CD14-positive monocyte (primary cell): ENCODE data around the gene CCL20. TPM values are rescaled to one million over a fixed set of nuclear protein-coding genes. Genes with fewer than 3 reads are reported as not detected.

Experiments used
- DNase-seq, 3 donors: peaks; one replicate each; pipeline ENCODE4 v3.0.0-alpha.2; 2011 to 2022
- H2AFZ ChIP-seq: 2 replicates; pipeline ENCODE4 v1.6.0; 2012; ENCODE audit warnings: mild to moderate bottlenecking, low read depth, low read length, inconsistent platforms; ENCODE audit not compliant: insufficient read depth, poor library complexity, severe bottlenecking
- H3K27ac ChIP-seq, 2 donors: 1 replicate in 1 of 2; 2 replicates in 1 of 2; pipeline ENCODE4 v1.5.1; 2012 to 2013; ENCODE audit warnings: low read length in 2 of 2, control low read depth in 1 of 2, inconsistent platforms in 1 of 2, low read depth in 1 of 2, mild to moderate bottlenecking in 1 of 2
- H3K27me3 ChIP-seq, 2 donors: one replicate each; pipeline versions ENCODE4 v1.6.0 to v1.6.1; 2011 to 2013; ENCODE audit warnings: low read length in 2 of 2; ENCODE audit not compliant: control insufficient read depth in 2 of 2, insufficient read depth in 2 of 2
- H3K36me3 ChIP-seq, 2 donors: replicated peaks in 1 of 2; 1 replicate in 1 of 2; 2 replicates in 1 of 2; pipeline versions ENCODE4 v1.5.1 to v1.6.1; 2012 to 2013; ENCODE audit warnings: low read length in 2 of 2, control low read depth in 1 of 2, inconsistent platforms in 1 of 2, mild to moderate bottlenecking in 1 of 2; ENCODE audit not compliant: insufficient read depth in 2 of 2, control insufficient read depth in 1 of 2
- H3K4me1 ChIP-seq, 2 donors: 1 replicate in 1 of 2; 2 replicates in 1 of 2; pipeline versions ENCODE4 v1.5.1 to v1.6.1; 2012 to 2013; ENCODE audit warnings: low read length in 2 of 2, control low read depth in 1 of 2, inconsistent platforms in 1 of 2, mild to moderate bottlenecking in 1 of 2, moderate library complexity in 1 of 2; ENCODE audit not compliant: insufficient read depth in 2 of 2, control insufficient read depth in 1 of 2
- H3K4me2 ChIP-seq: replicated peaks from 2 replicates; pipeline ENCODE3; 2012; ENCODE audit warnings: low read length, moderate library complexity, mild to moderate bottlenecking; ENCODE audit not compliant: poor library complexity, severe bottlenecking; ENCODE audit errors: extremely low read depth
- H3K4me3 ChIP-seq, 3 experiments: fragments of 200-600 bp in 1 of 3; sonication (generic) in 1 of 3; replicated peaks in 1 of 3; 1 replicate in 2 of 3; 2 replicates in 1 of 3; pipeline ENCODE4 v1.5.1; 2011 to 2013; ENCODE audit warnings: low read length in 3 of 3, mild to moderate bottlenecking in 3 of 3, control low read depth in 2 of 3, low read depth in 2 of 3, inconsistent platforms in 1 of 3, moderate library complexity in 1 of 3
- H3K79me2 ChIP-seq: 2 replicates; pipeline ENCODE4 v1.6.0; 2012; ENCODE audit warnings: mild to moderate bottlenecking, control low read depth, inconsistent platforms, low read length, moderate library complexity; ENCODE audit not compliant: insufficient read depth
- H3K9ac ChIP-seq: 2 replicates; pipeline ENCODE4 v1.6.0; 2017; ENCODE audit warnings: low read length, mild to moderate bottlenecking; ENCODE audit not compliant: insufficient read depth, poor library complexity, severe bottlenecking
- H3K9me3 ChIP-seq, 2 donors: replicated peaks in 1 of 2; 1 replicate in 1 of 2; 2 replicates in 1 of 2; pipeline versions ENCODE4 v1.5.1 to v1.6.1; 2012 to 2013; ENCODE audit warnings: low read length in 2 of 2, control low read depth in 1 of 2; ENCODE audit not compliant: control insufficient read depth in 1 of 2, insufficient read depth in 1 of 2
- H4K20me1 ChIP-seq: 2 replicates; pipeline ENCODE4 v1.6.0; 2012; ENCODE audit warnings: mild to moderate bottlenecking, low read length, control low read depth, moderate library complexity; ENCODE audit not compliant: insufficient read depth
- H3K27ac Mint-ChIP-seq, 7 donors: one replicate each; pipeline ENCODE4 v1.8.0; 2020; ENCODE audit warnings: mild to moderate bottlenecking in 7 of 7, mixed read lengths in 7 of 7, moderate library complexity in 6 of 7, inconsistent platforms in 2 of 7
- H3K27me3 Mint-ChIP-seq, 3 donors: one replicate each; pipeline ENCODE4 v1.8.0; 2021 to 2022; ENCODE audit warnings: low read depth in 3 of 3, mild to moderate bottlenecking in 3 of 3, mixed read lengths in 3 of 3, moderate library complexity in 3 of 3, inconsistent platforms in 1 of 3
- H3K36me3 Mint-ChIP-seq, 2 donors: one replicate each; pipeline ENCODE4 v1.8.0; 2020; ENCODE audit warnings: mixed read lengths in 2 of 2, inconsistent platforms in 1 of 2, mild to moderate bottlenecking in 1 of 2
- H3K4me1 Mint-ChIP-seq: one replicate; pipeline ENCODE4 v1.8.0; 2020; ENCODE audit warnings: mild to moderate bottlenecking, mixed read lengths
- H3K4me3 Mint-ChIP-seq, 2 donors: one replicate each; pipeline ENCODE4 v1.8.0; 2020; ENCODE audit warnings: mild to moderate bottlenecking in 2 of 2, mixed read lengths in 2 of 2, moderate library complexity in 1 of 2
- H3K9me3 Mint-ChIP-seq, 7 donors: one replicate each; pipeline ENCODE4 v1.8.0; 2020 to 2022; ENCODE audit warnings: mixed read lengths in 7 of 7, mild to moderate bottlenecking in 6 of 7, moderate library complexity in 6 of 7, inconsistent platforms in 2 of 7
- CTCF ChIP-seq: fragments of 200-600 bp; IDR thresholded peaks from one replicate; pipeline ENCODE4 v1.8.0; 2022; ENCODE audit warnings: antibody characterized with exemption, mild to moderate bottlenecking
- WGBS: methylation state at CpG from one replicate; pipeline ENCODE4 v1.1.5; 2013; ENCODE audit warnings: missing lambda C conversion rate; ENCODE audit not compliant: insufficient coverage; 5-methylcytosine and 5-hydroxymethylcytosine counted together
- intact Hi-C, 2 donors: fragments of 100-400 bp; cut with micrococcal nuclease; formaldehyde crosslinking; loops; one replicate each; pipeline versions ENCODE4 v1.15.0 to v1.15.1; 2023
- polyA plus RNA-seq, 3 donors: library from polyadenylated mRNA; depleted of rRNA in 1 of 3; unstranded in 2 of 3; stranded (reverse) in 1 of 3; fragments of 300-500 nt in 2 of 3; fragments of >200 nt in 1 of 3; fragmentation: Illumina TruSeq in 2 of 3; gene quantifications; 1 replicate in 2 of 3; 2 replicates in 1 of 3; pipeline ENCODE4 v1.2.3, GENCODE V29; 2012 to 2021

CCL20 gene
- polyA plus RNA-seq, 3 donors = 0.47 to 6.2 TPM; not detected in 1

GRCh38 chr2:227772197-227772661 lies 41.4 kb upstream of the CCL20 start:
- WGBS = 100% methylated on average over 2 of the region's 5 CpGs
- Mint-ChIP-seq H3K4me3 (no peak overlapping the region), H3K27ac (peak overlapping the region in 1 of 7 donors; percentile 26), H3K36me3 (no peaks in the 10 kb centered on the region), H3K4me1 (peaks cover 2% of the 10 kb centered on the region), H3K27me3 (peaks cover 0 to 6% (median 0%) of the 10 kb centered on the region in 3 donors), H3K9me3 (no peaks in the 10 kb centered on the region)
- no peaks in the 10 kb centered on the region for H3K4me1 ChIP-seq
- H3K36me3 ChIP-seq = no peaks in the 10 kb centered on the region
- no peaks in the 10 kb centered on the region for H3K27me3 ChIP-seq
- DNase-seq = no peak
- intact Hi-C loops = no loop called here
- H3K9ac ChIP-seq = no peak overlapping the region
- H3K4me3 ChIP-seq = no peak overlapping the region
- H3K9me3 ChIP-seq = no peaks in the 10 kb centered on the region
- TF ChIP-seq CTCF = no peak
- no peaks in the 10 kb centered on the region for H4K20me1 ChIP-seq
- no peak overlapping the region for H3K27ac ChIP-seq
- no peak overlapping the region for H2AFZ ChIP-seq
- H3K79me2 ChIP-seq = no peaks in the 10 kb centered on the region
- H3K4me2 ChIP-seq = no peak overlapping the region

GRCh38 chr2:227772932-227773331 lies 40.7 kb upstream of the CCL20 start:
- no CpG with 5 or more reads among the region's 2 CpGs for WGBS

More at GRCh38 chr2:227772932-227773331, 40.7 kb upstream of the CCL20 start:
- Histone ChIP-seq H3K4me1 (no peaks in the 10 kb centered on the region), H3K36me3 (no peaks in the 10 kb centered on the region), H2AFZ (no peak overlapping the region), H3K4me3 (no peak overlapping the region), H3K27me3 (no peaks in the 10 kb centered on the region), H3K9ac (no peak overlapping the region), H3K4me2 (no peak overlapping the region), H3K79me2 (no peaks in the 10 kb centered on the region), H4K20me1 (no peaks in the 10 kb centered on the region), H3K9me3 (no peaks in the 10 kb centered on the region), H3K27ac (no peak overlapping the region)
- no peak for TF ChIP-seq CTCF
- H3K27ac Mint-ChIP-seq = no peak overlapping the region
- H3K36me3 Mint-ChIP-seq = no peaks in the 10 kb centered on the region
- peaks cover 2% of the 10 kb centered on the region for H3K4me1 Mint-ChIP-seq
- no peak overlapping the region for H3K4me3 Mint-ChIP-seq
- DNase-seq = no peak
- peaks cover 0 to 6% (median 0%) of the 10 kb centered on the region in 7 donors for H3K9me3 Mint-ChIP-seq
- peaks cover 0 to 6% (median 0%) of the 10 kb centered on the region in 3 donors for H3K27me3 Mint-ChIP-seq
- intact Hi-C loops = no loop called here
